HuH-7.5 (cell line): ENCODE data around the gene TARS3.
A peak's percentile ranks its signal among the peaks of the same experiment; 100 is the strongest.
"Not testable (repeated sequence)": the region's sequence is repeated elsewhere in the genome, so short reads cannot be mapped to it uniquely, and the experiment has no call there.

Source experiments
- DNase-seq: peaks from one replicate; pipeline ENCODE4 v3.0.0; 2011; ENCODE audit warnings: low spot score

Gene TARS3

DNA sequence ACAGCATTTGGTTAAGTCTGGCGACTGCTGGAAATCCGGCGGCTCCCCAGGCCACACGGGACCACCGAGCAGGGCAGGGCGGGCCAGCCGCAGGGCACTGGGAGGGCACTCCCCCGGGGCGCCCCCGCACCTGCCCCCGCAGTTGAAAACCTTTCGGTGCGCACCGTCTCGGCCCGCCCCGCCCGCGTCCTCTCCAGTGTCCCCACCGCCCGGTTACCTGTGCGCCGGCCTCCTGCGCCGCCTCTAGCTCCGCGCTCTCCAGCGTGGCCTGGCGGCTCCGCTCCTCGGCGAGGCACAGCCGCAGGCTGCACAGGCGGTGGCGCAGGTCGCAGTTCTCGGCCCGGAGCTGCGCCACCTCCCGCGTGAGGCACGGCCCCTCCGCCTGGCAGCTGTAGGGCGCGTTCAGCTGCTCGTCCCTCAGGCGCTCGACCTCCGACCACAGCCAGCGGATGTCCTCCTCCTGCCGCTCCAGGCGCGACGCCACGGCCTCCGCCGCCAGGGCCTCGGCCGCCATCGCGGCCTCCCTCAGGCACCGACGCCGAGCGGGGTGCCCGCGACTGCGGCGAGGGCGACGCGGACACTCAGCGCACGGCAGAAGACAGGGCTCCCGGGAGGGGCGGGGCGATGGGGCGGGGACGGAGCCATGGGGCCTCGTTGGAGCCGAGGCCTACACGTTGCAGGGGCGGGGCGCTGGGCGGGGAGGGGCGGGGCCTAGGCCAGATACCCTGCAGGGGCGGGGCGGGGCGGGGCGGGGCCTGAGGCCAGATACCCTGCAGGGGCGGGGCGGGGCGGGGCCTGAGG lies at the start of gene TARS3:
TSS of gene TARS3 (minus strand) at position 600 of the 801 bp plus-strand sequence. CDS start at position 514, 86 bp downstream.
- DNase-seq = peak; percentile 85

DNA sequence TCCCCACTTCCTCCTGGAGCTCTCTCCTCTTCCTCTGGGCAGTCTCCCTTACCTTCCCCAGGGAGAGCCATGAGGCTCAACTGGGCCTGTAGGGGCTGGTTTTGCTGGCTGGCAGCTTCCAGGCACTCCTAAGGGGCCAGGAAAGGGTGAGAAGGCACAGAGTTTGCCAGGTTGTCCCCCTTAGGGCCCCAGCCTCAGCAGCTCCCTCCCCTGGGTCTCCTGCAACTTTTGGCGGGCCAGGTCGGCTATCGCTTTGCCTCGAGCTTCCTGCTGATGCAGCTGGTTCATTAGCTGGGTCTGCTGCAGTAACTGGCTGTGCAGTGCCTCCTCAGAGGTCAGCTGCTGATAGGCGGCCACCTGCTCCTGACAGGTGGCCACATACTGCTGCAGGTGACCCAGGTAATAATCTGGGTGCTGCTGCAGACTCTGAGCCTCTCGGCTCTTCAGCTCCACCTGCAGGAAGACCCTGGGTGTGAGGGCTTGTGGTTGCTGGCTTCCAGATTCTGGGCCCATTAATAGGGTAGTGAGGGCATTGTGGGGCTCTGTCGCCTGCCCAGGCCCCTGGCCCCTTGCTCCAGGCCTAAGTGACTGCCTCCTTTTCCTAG lies 49.3 kb upstream of the TARS3 start:
- DNase-seq = peak; percentile 25

DNA sequence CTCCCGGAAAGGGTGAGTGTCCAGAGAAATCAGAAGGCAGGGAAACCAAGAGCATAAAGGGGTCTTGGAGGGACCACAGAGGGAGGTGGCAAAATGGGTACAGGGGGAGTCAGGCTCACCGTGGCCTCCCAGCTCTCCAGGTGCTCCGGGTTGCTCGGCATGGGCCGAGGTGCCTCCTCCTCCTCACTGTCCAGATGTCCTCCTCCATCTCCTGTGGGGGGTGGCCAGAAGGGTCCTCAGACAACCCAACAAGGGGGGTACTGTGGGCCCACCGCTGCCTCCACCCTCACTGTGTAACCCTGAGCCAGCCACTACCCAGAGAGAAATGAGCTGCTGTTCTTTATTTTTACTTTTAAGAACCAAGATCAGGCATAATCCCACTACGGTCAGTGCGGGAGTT lies 48.6 kb upstream of the TARS3 start:
- no peak for DNase-seq

DNA sequence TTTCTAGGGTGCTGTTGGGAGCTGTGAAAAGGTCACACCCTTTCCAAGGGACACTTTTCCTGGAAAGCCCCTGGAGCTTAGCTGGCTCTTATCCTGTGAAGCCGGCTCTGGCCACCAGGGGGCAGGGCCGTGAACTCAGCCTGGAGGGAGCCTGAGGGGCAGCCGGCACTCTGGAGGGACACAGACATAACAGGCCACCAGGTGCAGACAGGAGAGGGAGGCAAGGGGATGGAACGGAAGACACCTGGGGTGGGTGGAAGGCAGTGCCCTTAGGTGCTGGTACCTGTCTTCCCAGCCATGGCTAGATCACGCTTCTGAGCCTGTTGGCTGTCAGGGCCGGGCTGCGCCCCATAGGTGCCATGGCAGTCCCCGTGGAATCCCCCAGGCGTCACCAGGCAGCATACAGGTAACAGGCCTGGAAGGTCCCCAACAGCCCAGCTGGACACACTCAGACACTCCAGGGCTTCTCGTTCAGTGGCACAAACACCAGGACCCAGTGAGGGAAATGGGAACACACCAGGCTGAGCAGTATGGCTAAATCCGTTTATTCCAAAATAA lies 42.9 kb upstream of the TARS3 start:
- not testable (repeated sequence) for DNase-seq

DNA sequence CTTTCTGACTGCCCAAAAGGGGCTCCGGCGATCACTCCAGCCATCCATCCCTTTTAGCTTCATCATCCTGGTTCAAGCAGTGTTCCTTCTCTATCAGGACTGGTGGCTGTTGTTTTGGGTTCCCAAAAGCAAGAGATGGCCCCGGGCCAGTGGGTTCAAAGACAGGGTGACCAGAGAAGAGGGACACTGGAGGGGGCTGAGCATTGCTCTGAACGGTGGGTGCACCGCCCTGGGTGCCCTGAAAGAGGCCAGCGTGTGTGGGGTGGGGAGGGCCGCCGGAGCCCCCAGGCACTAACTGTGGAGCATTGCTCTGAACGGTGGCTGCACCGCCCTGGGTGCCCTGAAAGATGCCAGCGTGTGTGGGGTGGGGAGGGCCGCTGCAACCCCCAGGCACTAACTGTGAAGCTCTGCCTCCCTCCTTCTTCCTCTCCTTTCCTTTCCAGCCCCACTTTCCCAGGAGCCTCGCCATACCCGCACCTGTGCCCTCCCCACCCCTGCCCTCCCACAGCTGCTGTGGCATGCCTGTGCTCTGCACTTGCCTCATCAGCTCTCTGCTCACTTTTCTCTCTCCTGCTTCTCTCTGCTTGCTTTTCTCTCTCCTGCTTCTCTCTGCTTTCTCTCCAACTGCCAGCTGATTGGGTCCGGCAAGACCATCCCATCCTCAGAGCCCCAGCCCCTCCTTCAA lies 41.6 kb upstream of the TARS3 start:
- no peak for DNase-seq

DNA sequence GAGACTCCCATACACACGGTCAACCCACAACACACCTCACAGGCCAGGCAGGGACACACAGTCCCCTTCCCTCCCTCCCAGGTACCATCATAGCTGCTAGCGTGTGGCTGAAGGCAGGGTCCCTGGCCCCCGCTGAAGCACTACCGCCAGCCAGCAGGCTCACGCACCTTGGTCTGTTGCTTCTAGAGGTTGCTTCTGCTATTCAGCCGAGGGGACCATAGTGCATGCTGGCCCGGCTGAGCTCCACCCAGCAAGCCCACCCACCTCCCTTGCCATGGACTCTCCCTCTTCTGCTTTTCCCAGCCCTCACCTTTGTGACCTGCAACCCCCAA lies 41.0 kb upstream of the TARS3 start:
- not testable (repeated sequence) for DNase-seq

DNA sequence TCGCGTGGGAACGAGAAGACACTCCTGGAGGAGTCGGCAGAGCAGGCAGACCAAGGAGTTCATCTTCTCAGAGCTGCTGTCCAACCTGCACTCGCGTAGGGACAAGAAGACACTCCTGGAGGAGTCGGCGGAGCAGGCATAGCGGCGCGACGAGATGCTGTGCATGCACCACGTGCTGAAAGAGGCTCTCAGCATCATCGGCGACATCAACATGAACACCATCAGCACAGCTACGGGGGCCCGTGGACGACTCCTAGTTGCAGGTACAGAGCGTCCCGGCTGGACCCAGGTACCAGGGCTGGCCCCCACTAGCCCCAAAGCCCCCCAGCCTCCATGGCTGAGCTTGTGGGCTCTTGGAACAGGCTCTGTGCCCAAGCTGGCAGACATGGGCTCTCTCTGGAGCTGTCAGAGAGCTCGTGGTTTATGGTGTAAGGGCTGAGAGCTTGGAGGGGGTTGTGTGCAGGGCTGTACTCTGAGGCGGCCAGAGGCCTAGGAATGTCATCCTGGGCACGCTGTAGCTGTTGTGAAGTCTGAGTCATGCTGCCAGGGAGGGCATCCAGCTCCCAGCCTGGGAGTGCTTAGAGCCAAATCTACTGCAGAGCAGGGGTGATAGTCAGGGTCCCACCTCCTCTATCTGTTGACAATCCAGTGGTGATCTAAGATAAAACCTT lies 40.5 kb upstream of the TARS3 start:
- not testable (repeated sequence) for DNase-seq

DNA sequence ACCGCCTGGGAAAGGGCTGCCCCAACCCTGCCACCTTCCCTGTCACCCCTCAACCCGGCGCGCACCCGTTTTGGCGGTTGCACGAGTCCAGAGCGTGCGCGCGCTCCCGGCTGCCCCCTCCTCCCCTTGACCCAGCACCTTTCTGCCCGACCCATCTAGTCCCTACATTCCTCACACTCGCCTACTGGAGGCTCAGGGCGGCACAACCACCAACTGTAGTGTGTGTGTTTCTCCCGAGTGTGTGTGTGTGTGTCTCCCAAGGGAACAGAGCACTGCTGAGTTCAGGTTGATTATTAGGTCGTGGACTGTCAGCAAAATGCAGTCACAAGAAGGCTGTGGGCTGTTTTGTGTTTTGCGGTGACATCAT lies 22.4 kb upstream of the TARS3 start:
- DNase-seq = not testable (repeated sequence)

DNA sequence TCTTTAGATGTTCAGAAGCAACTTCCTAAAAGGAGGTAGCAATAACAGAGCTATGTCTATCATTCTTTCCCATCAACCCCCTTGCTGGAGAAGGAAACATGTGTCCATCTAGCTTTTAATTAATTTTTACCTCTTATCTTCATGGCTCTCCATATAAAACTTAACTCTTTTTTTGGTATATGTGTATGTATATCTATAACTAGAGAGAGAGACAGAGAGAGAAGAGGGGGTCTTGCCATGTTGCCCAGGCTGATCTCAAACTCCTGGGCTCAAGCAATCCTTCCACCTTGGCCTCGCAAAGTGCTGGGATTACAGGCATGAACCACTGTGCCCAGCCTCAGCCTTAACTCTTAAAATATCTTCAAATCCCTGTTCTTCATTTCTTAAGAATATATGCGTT lies 10.6 kb upstream of the TARS3 start:
- DNase-seq = not testable (repeated sequence)

DNA sequence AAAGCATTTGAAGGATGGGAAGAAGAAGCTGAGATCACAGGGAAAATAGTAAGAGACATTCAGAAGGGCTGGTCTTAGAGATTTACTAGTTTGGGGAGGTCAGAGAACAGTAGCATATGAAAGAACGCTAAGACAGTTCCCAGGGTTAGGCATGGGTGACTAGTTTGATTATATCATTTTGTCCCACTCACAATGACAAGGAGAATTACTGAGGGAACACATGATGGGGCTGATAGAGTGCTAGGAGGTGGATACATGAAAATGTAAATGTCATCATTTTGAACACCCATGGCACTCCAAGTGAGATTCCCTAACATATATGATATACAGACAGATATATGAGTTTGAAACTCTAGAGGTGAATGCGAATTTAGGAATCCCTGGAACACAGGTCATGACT lies 9.3 kb upstream of the TARS3 start:
- no peak for DNase-seq

DNA sequence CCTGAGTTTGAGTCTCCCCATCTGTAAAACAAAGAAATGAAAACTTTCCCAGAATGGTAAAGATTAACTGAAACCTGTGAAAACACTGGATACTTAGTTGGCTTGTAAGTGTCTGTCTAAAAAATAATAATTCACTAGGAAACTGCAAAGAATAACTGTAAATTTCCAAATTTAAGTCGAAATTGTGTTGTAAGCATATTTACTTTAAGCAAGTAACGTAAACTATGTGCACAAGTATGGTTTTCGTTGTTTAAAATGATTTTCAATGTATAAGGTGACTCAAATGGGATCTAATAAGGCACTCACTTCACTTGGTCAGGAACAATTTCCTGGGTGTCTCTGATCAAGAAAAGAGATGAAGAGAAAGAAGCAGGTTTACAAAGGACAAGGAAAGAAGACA lies 8.5 kb upstream of the TARS3 start:
- no peak for DNase-seq

DNA sequence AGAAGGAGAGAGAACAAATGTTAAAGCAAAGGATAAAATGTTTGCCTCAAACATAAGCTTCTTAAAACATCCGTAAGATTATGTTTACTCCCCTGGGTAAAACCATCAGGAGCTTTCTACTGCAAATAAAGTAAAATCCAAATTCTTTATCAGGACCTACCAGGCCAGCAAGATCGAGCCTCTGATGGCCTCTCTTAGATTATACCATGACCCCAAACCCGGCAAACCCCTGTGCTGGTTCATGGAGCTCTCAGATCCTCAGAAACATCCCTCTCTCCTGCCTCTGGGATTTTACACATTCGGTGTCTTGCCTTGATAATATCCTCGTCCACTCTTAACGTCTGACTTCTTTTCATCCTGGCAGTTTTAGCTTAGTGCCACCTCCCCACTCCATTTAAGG lies 7.5 kb upstream of the TARS3 start:
- DNase-seq = no peak

DNA sequence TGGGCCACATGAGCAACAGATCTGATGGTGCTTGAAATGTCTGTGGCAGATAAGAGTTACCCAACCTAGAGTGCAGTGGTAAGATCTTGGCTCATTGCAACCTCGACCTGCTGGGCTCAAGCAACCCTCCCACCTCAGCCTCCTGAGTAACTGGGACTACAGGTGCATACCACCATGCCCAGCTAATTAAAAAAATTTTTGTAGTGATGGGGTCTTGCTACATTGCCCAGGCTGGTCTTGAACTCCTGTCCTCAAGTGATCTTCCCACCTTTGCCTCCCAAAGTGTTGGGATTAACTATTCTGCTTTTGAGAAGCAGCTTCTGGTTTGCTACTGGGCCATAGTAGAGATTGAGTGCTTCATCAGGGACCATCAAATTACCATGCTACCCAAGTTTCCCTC lies 2.9 kb upstream of the TARS3 start:
- no peak for DNase-seq

DNA sequence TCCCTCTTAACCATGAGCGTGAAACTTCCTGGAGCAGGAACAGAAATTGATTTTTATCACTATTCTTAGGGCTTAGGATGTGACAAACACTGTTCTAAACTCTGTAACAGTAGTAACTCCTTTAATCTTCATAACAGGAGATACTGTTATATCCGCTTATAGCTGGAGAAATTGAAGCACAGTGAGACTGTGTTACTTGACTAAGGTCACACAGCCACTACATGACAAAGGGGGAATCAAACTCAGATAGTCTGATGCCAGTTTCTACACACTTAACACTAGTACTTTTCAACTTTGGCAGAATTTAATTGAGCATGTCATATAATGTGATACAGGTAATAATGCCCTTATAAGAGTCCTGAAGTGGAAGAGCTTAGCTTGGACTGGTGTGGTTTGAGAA lies 800 bp upstream of the TARS3 start:
- DNase-seq = no peak

DNA sequence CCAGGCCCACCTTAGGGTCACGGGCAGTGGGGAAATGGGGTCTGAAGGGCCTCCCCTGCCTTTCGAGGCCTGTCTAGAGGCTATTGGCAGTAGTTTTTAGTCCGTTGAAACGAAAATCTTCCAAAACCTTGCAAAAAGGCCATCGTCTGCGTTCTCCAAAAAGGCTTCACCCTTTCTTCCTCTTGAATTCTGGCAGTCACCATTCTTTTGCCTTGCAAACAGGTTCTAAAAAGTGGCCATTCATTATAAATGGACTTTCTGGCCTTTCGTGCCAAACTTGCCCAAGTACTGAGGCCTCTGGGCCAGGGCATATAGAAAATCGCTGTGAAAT lies 367 bp upstream of the TARS3 start:
- DNase-seq = no peak

DNA sequence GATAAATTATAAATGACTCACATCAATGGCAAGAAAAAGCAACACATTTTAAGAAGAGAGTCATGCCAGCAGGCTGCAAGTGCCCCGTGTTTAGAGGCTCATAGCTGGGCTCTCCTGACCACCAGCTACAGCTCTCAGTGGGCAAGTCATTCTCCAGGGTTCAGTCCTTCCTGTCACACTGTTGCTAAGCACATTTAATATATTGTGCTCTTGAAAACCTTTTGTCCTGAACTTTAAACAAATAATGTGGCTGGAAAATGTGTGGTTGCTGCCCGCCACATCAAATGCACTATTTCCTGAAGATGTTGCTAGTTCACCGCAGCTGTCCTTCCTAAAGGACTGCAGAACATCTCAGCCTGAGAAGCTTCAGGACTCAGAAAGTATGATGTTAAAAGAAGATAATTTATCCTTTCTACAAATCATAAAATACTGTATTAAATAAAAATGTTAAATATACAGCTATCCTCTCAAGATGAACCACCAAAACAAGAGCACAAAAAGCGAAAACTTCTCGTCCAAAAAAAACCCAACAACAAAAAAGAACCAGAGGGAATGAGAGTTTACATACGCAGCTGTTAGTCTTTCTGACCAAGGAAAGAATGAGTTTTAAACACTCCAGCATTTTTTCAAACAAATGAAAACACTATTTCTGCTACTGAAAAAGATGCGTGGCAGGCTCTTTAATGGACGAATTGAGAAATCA lies 951 bp downstream of the TARS3 start:
- DNase-seq = peak; percentile 26

DNA sequence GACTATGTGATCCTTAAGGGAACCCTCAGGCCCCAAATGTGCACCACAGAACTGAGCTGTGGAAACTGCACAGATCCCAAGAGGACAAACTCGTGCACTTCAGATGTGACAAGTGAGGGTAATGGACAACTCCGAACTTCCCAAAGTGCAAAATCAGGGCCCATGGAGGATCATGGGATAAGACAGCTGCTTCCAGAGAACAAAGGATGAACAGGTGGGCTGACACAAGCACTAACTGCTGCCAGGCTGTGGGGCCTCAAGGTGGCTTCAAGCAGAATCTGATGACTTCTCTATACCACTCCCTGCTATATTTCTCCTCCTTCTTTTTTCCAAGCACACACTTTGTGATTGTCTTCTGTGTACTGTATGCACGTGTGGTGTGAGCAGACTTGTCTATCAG lies 5.4 kb downstream of the TARS3 start:
- no peak for DNase-seq

DNA sequence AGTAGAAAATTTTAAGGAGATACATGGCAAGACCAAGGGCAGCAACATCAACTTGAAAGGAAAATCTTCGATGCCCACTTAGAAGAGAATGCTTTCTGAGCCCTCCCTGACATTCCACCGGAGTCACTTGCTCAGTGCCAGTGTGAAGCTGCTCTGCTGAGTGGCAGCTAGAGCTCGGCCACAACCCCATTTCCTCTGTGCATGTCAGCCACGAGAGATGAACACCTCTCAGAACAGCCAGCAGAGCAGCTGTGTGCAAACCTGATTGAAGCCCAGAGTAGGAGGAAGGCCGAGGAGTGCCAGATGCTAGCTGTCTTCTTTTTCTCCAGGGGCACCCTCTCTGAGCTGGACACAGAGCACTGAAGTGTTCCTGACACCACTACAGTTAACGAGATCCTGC lies 12.2 kb downstream of the TARS3 start:
- no peak for DNase-seq

DNA sequence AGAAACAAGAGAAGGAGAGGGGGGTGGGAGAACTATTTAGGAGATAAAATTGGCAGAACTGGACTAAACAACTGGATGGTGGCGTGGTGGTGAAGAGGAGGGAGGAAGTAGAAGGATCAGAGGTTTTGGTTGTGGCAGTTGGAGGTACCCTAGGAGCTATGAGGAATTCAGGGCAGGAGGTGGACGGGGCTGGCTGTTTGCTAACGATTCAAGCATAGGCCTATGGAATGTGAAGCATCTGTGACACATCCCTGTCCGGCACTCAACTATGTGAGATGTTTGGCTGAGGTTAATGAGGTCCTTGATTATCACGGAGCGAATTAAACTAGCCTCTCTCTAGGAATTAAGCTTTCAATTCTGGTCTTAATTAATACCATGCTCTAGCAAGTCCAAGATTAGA lies 13.5 kb downstream of the TARS3 start:
- DNase-seq = peak; percentile 37

DNA sequence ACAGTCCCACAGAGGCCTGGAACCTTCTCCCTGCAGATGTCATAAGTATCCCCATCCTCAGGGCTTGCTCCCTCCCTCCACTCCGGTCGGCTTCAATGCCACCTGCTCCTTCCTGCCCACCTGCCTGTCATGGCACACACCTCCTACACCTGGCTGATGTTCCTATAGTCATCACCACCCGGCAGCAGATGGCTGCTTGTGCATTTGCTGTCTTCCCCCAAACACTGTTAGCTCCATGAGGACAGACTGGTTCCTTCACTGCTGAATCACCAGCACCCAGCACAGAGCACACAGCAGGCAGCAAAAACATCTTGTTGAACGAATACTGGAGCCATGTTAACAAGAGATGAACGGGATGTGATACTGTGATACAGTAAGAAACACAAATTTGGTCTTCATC lies 14.8 kb downstream of the TARS3 start:
- DNase-seq = no peak

DNA sequence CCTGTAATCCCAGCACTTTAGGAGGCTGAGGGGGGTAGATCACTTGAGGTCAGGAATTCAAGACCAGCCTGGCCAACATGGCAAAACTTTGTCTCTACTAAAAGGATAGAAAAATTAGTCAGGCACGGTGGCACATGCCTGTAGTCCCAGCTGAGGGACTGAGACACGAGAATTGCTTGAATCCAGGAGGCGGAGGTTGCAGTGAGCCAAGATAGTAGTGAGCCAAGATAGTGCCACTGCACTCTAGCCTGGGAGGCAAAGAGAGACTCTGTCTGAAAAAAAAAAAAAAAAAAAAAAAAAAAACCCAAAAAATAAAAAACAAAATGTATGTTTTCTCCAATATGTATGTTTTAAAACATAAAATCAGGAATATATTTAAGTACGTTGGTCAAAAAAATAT lies 16.3 kb downstream of the TARS3 start:
- DNase-seq = no peak

DNA sequence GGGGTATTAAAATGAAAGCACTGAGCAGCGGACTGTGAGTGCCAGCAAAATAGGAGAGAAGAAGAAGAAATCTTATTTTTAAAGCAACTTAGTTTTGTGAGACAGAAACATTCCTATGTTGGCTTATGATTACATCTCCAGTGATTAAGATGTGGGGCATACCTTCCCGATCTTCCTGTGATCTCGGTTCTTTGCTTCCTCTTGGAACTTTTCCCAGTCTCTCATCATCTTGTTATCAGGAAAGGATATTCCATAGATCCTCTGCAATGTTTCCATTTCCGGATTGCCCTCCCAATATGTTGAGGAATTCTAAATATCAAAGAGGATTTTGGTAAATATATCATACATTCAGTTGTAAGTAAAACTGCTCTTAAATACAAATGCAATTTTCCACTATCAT lies 22.2 kb downstream of the TARS3 start:
- no peak for DNase-seq
